ENCODE measurements around the gene ZNF273.
"Not testable (repeated sequence)": the region's sequence is repeated elsewhere in the genome, so short reads cannot be mapped to it uniquely, and the experiment has no call there.

Gene ZNF273

GRCh38 chr7:64890761-64891362, 12.2 kb upstream of the ZNF273 start:
- no peak for DNase-seq

GRCh38 chr7:64891363-64892081, 11.6 kb upstream of the ZNF273 start:
- not testable (repeated sequence) for DNase-seq

- DNase-seq: no peak
Observed at GRCh38 chr7:64892116-64892515, 11.0 kb upstream of the ZNF273 start.

GRCh38 chr7:64892666-64893309, 10.3 kb upstream of the ZNF273 start:
- no peak for DNase-seq

GRCh38 chr7:64893401-64893800, 9.7 kb upstream of the ZNF273 start:
- DNase-seq: no peak

GRCh38 chr7:64902461-64902805, 640 bp upstream of the ZNF273 start:
- DNase-seq: not testable (repeated sequence)

GRCh38 chr7:64904008-64904407, 935 bp downstream of the ZNF273 start:
- no peak for DNase-seq

GRCh38 chr7:64905133-64905532, 2.1 kb downstream of the ZNF273 start:
- DNase-seq: no peak

GRCh38 chr7:64905547-64905946, 2.5 kb downstream of the ZNF273 start:
- DNase-seq: no peak

GRCh38 chr7:64907641-64908326, 4.7 kb downstream of the ZNF273 start:
- no peak for DNase-seq

GRCh38 chr7:64908358-64908757, 5.3 kb downstream of the ZNF273 start:
- DNase-seq: no peak

GRCh38 chr7:64914557-64914956, 11.5 kb downstream of the ZNF273 start:
- no peak for DNase-seq

- DNase-seq: not testable (repeated sequence)
Observed at GRCh38 chr7:64915301-64915700, 12.2 kb downstream of the ZNF273 start.

- DNase-seq: not testable (repeated sequence)
Observed at GRCh38 chr7:64928252-64929187, 25.4 kb downstream of the ZNF273 start.

GRCh38 chr7:64934478-64934877, 31.4 kb downstream of the ZNF273 start:
- no peak for DNase-seq

- DNase-seq: no peak
Observed at GRCh38 chr7:64938540-64938939, 35.5 kb downstream of the ZNF273 start.

GRCh38 chr7:64940021-64940420, 36.9 kb downstream of the ZNF273 start:
- not testable (repeated sequence) for DNase-seq

GRCh38 chr7:64944667-64945502, 41.8 kb downstream of the ZNF273 start:
- not testable (repeated sequence) for DNase-seq

GRCh38 chr7:64945503-64946175, 42.6 kb downstream of the ZNF273 start:
- DNase-seq: no peak

GRCh38 chr7:64946772-64947171, 43.7 kb downstream of the ZNF273 start:
- DNase-seq: peak; percentile 7
